Activated CD4-positive, alpha-beta T cell treated with anti-CD3 and anti-CD28 coated beads for 48 hours (primary cell): Measurements from ENCODE around the gene ETFDH.
"Not testable (repeated sequence)": the region's sequence is repeated elsewhere in the genome, so short reads cannot be mapped to it uniquely, and the experiment has no call there.

Source experiments
- DNase-seq: peaks from one replicate; pipeline ENCODE4 v3.0.0-alpha.2; 2020

ETFDH gene

GRCh38 chr4:158671915-158672806, at the start of gene ETFDH:
TSS of gene ETFDH (plus strand) at chr4:158672296. CDS start at chr4:158672457, 161 bp downstream.
- DNase-seq: peak; percentile 98

DNA sequence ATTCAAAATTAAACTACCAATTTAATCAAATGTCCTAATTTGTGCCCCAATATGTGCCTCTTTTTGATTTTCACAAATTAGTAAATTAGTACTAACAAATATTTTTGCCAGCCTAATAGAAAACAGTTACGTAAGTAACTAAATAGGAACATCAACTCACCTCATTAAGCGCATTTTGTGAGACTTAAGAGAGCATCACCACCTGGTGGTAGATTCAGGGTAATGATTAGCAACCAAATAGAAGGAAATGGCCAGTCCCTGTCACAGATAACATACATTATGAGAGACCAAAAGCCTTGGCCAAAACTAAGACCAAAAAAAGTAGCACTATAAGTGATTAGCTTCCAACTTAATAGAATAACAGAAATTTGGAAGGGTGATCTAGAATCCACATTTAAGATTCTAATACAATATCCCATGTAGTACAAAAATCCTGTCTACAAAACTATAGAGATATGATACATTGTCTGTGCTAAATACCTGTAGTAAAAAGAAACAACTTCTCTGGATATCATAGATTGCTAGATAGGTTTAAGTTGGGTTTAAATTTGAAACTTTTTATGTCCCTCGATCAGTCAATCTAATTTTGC, 47.1 kb upstream of the ETFDH start:
- DNase-seq: no peak

DNA sequence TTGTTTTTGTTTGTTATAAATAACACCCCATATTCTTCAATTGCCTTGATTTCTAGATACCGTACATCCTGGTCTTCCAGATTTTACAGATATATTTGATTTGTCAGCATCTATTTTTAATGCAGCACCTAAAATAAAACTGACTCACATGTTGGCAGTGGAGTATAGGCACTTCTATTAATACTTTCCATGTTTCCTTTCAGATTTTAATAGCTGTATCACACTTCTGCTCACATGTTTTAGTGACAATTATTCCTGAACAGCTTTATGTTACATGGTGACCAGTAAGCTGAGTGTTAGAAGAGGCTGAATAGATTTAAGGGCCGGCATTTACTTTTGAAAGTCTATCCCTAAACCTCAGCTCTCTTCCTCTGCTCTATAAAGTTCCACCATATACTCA, 46.6 kb upstream of the ETFDH start:
- DNase-seq: no peak

- DNase-seq: no peak
Observed at GRCh38 chr4:158630893-158631292, 41.2 kb upstream of the ETFDH start.

GRCh38 chr4:158636619-158637018, 35.5 kb upstream of the ETFDH start:
- DNase-seq: no peak

DNA sequence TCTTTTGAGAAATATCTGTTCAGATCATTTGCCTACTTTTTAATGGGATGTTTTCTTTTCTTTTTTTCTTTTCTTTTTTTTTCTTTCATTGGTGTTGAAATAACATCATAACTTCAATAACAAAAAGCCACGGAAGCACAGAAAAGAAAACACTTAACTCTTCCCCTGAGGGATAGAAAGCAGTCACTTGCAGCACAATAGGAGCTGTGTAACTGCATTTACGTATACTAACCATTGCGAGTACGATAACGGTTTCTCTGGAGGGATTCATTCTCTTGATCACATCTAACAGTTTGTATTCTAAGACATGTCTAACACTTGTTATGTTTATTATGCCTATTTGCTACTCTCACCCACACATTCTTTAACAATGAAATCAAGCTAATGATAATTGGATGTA, 27.7 kb upstream of the ETFDH start:
- no peak for DNase-seq

DNA sequence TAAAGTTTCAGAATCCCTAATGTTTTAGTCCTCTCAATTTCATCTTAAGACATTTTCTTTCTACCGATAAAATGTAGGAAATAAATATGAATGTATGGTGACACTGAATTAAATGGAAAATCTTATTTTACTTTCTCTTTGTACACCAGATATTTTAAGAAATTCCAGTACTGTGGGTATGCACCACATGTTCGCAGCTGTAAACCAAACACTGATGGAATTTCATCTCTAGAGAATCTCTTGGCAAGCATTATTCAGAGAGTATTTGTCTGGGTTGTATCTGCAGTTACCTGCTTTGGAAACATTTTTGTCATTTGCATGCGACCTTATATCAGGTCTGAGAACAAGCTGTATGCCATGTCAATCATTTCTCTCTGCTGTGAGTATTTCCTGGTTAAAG, 27.3 kb upstream of the ETFDH start:
- no peak for DNase-seq

DNA sequence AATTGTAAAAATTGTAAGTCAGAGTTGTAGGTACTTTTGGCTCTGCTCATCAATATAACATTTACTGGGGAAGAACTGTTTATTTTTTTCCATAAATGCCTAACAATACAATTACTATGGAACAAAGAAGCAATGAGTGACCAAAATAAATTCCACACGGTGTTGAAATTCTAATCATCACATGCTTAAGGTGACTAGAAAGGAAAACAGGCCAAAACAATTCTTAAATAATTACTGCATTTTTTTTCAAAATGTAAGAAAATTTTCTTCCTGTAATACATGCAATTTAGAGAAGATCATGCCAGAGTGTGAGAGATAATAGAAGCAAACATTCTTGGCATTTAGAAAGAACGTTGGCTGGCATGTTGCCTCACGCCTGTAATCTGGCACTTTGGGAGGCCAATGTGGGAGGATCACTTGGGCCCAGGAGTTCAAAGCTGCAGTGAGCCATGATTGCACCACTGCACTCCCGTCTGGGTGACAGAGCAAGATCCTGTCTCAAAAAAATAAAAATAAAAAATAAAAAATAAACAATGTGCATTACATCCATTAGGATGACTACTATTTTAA, 22.9 kb upstream of the ETFDH start:
- no peak for DNase-seq

GRCh38 chr4:158652920-158653319, 19.2 kb upstream of the ETFDH start:
- DNase-seq: no peak

DNA sequence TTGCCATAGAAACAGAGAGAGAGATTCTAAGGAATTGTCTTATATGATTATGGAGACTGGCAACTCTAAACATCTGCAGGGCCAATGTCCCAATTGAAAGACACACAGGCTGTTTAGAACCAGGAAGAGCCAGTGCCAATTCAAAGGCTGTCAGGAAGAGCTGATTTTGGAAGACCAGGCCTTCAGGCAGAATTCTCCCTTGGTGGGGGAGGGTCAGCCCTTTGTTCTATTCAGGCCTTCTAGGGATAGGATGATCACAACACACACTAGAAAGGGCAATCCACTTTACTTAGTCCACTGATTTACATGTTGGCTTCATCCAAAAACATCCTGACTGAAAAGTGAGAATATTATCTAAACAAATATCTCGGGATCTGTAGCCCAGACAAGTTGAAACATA, 15.7 kb upstream of the ETFDH start:
- no peak for DNase-seq

DNA sequence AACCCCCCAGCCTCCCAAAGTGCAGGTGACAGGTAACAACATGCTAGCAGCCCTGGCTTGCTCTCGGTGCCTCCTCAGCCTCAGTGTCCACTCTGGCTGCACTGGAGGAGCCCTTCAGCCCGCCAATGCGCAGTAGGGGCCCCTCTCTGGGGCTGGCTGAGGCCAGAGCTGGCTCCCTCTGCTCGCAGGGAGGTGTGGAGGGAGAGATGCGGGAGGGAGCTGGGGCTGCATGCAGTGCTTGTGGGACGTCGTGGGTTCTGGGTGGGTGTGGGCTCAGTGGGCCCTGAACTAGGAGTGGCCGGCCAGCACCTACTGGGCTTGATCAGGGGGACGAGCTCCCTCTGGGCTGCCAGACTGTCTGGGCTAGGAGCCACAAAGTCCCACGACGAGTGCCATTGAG, 14.8 kb upstream of the ETFDH start:
- no peak for DNase-seq

DNA sequence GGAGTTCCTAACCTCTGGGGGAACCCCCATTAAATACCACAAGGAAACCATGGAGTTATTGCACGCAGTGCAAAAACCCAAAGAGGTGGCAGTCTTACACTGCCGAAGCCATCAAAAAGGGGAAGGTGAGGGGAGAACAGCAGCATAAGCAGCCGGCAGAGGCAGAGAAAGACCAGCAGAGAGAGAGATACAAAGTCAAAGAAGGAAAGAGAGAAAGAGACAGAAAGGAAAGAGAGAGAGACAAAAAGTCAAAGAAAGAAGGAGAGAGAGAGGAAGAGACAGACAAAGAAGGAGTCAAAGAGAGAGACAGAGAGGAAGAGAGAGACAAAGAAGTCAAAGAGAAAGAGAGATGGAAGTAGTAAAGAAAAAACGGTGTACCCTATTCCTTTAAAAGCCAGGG, 8.8 kb upstream of the ETFDH start:
- not testable (repeated sequence) for DNase-seq

DNA sequence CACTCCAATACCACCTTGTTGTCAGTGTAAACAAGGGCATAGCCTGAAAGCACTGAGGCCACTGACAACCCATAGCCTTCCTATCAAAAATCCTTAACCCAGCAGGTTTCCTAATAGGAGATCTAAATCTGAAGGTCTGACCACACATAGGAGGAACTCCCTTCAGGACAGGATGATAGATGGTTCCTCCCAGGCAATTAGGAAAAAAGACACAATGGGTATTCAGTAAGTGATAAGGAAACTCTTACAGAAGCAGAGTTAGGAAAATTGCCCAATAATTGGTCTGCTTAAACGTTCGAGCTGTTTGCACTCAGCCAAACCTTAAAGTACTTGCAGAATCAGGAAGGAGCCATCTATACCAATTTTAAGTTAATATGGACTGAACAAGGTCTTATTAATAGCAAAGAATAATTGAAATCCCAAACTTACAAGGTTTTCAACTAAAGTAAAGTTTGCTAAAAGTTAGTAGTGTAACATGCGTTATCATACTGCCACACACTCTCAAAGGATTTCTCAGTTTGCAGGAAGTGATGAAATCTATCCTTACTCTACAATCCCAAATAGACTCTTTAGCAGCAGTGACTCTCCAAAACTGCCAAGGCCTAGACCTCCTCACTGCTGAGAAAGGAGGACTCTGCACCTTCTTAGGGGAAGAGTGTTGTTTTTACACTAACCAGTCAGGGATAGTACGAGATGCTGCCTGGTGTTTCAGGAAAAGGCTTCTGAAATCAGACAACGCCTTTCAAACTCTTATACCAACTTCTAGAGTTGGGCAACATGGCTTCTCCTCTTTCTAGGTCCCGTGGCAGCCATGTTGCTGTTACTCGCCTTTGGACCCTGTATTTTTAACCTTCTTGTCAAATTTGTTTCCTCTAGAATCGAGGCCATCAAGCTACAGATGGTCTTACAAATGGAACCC, 8.1 kb upstream of the ETFDH start:
- not testable (repeated sequence) for DNase-seq

DNA sequence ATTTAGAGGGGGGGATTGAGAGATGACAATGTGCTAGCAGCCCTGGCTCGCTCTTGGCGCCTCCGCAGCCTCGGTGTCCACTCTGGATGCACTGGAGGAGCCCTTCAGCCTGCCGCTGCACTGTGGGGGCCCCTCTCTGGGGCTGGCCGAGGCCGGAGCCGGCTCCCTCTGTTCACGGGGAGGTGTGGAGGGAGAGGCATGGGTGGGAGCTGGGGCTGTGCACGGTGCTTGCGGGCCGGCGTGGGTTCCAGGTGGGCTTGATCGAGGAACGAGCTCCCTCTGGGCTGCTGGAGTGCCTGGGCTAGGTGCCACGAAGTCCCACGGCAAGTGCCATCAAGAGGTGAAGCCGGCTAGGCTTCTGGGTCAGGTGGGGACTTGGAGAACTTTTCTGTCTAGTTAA, 7.3 kb upstream of the ETFDH start:
- DNase-seq: no peak

DNA sequence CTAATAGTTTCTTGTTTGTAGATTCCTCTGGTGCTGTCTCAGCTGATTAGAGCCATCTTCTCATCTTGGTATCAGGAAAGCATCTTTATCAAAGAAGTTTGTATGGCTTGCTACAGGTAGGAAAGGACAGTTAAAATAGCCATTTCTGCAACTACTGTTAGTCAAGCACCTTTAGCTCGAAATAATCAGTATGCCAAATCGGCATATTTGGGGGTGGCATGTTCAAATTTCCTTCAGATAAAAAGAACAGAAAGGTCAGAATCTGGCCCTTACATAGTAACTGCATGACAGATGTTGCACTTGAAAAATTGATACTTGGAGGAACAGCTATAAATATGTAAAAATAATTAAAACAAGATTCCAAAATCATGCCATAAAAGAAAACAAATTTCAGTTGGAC, 5.2 kb upstream of the ETFDH start:
- no peak for DNase-seq

- DNase-seq: peak; percentile 56
Observed at GRCh38 chr4:158667651-158668198, 4.4 kb upstream of the ETFDH start.

- DNase-seq: no peak
Observed at GRCh38 chr4:158669310-158669709, 2.8 kb upstream of the ETFDH start.

DNA sequence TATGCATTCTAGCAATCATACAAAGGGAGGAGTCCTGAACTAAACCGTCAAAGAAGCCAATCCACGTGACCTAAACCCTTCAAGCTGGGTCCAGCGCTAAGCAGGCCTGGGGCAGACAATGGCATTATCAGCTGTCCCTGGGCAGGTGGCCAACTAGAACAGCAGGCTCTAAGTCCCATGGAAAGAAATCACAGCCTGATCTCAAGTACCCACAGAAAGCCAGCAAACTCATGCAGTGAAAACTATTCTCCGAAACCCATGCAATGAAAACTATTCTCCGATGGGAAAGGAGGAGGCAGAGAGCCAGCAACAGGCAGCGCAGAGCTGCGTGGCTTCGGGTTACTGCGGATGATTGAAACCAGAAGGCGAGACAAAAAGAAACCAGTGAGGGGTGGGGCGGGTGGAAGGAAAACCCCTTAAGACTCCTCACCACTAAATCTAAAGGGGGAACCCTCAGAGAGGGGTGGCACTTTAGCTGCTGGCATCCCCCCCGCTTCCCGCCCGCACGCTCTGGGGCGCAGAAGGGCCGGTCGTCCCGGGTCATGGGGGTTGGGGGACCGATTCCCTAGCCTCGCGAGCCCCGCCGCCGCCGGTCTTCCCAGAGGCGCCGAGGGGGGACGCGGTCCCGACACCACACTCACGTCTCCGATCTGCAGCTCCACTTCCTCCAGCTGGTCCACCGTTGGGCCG, 976 bp upstream of the ETFDH start:
- peak; percentile 71 for DNase-seq

- no peak for DNase-seq
Observed at GRCh38 chr4:158671665-158671914, 506 bp upstream of the ETFDH start, which contains the start of gene C4orf46. TSS of gene C4orf46 (minus strand) at chr4:158671887. CDS start at chr4:158671801, 86 bp downstream.

DNA sequence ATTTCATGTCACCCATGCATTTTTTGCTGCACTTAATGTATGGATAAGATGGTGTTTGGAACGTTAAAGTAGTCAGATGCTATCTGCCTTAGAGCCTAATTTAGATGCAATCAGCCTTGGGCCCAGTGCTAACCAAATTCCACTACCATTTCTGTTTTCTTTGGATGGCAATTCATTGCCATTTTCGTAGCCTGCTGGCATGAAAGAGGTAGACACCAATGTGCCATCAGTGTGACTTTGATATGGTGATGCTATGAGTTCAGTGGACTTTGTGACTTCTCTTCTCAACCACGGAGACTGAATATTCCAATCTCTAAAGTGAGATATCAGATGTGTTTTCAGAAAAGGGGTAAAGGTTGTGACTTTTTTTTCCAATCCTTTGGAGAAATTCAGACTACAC, 1.5 kb downstream of the ETFDH start:
- DNase-seq: no peak

GRCh38 chr4:158676076-158676475, 4.0 kb downstream of the ETFDH start:
- DNase-seq: no peak

DNA sequence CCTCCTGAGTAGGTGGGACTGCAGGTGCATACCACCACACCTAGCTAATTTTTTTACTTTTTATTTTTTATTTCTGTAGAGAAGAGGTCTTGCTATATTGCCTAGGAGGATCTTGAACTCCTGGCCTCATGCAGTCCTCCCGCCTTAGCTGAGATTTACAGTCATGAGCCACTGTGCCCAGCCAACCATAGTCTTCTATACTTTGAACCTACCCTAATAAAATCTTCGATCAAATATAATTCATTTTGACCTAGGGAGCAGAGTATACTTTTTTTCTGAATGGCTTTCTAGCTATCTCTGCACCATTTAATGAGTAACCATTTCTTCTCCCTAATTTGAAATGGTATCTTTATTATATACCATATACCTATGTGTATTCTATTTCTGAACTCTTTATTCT, 6.7 kb downstream of the ETFDH start:
- DNase-seq: no peak
